HCT116 (cell line): ENCODE data around the gene MYH7. TPM values are rescaled to one million over a fixed set of nuclear protein-coding genes. Genes with fewer than 3 reads are reported as not detected.

Experiments
- ATAC-seq: fragments of 200-7000 bp; cut with Tn5 transposase; 2 replicates; pipeline ENCODE4 v1.9.1; 2020; ENCODE audit warnings: mild to moderate bottlenecking, moderate library complexity
- BruUV-seq: library from RNA; stranded (reverse); fragments of 400-500 nt; replicated peaks from 2 replicates; lab custom pipeline; 2021; lab: Mats Ljungman, UMichigan
- CTCF ChIA-PET: fragments of 300-600 bp; sonication (Branson Sonifier 250); formaldehyde crosslinking; loops from one replicate; lab custom pipeline; 2021; ENCODE audit warnings: antibody characterized with exemption; lab: Charles Lee
- POLR2A ChIA-PET: fragments of 300-600, 350-600 bp; sonication (Branson Sonifier 250); formaldehyde crosslinking; loops from one replicate; lab custom pipeline; 2021; ENCODE audit warnings: antibody characterized with exemption; lab: Charles Lee
- RAD21 ChIA-PET, 2 experiments: fragments of 300-600 bp; sonication (Branson Sonifier 250); formaldehyde crosslinking; loops; one replicate each; lab custom pipeline; 2023; ENCODE audit warnings: low total read pairs in 2 of 2; ENCODE audit not compliant: uncharacterized antibody in 2 of 2, unreplicated experiment in 2 of 2, low non-redundant PET in 1 of 2; lab: Charles Lee
- DNase-seq: peaks from one replicate; pipeline ENCODE4 v3.0.0-alpha.2; 2010; ENCODE audit warnings: low read depth, low spot score
- H2AFZ ChIP-seq: fragments of 200-600 bp; shearing (Covaris generic), sonication (generic); 2 replicates; pipeline ENCODE4 v1.6.1; 2017; ENCODE audit warnings: low read depth, mixed run types, mixed read lengths, antibody characterized with exemption, low read length; ENCODE audit not compliant: poor library complexity, severe bottlenecking
- H3K27ac ChIP-seq: 2 replicates; pipeline ENCODE4 v1.5.1; 2012; ENCODE audit warnings: low read depth, low read length
- H3K27me3 ChIP-seq: fragments of 200-600 bp; sonication (generic); 2 replicates; pipeline ENCODE4 v1.6.1; 2016; ENCODE audit warnings: mixed run types, low read length, mixed read lengths; ENCODE audit not compliant: insufficient read depth
- H3K36me3 ChIP-seq, 2 experiments: fragments of 200-500 bp in 1 of 2; fragments of 200-600 bp in 1 of 2; sonication (Bioruptor generic) in 1 of 2; sonication (generic) in 1 of 2; 2 replicates each; pipeline versions ENCODE4 v1.5.1 to v1.6.1; 2014 to 2016; ENCODE audit warnings: low read length in 2 of 2, inconsistent platforms in 1 of 2, mixed read lengths in 1 of 2, mixed run types in 1 of 2; ENCODE audit not compliant: insufficient read depth in 2 of 2, control insufficient read depth in 1 of 2
- H3K4me1 ChIP-seq, 2 experiments: fragments of 200-600 bp in 1 of 2; sonication (generic) in 1 of 2; 2 replicates each; pipeline versions ENCODE4 v1.5.1 to v1.6.1; 2012 to 2017; ENCODE audit warnings: low read length in 2 of 2, inconsistent platforms in 1 of 2, mild to moderate bottlenecking in 1 of 2, mixed read lengths in 1 of 2, mixed run types in 1 of 2, moderate library complexity in 1 of 2; ENCODE audit not compliant: insufficient read depth in 2 of 2, control insufficient read depth in 1 of 2
- H3K4me2 ChIP-seq: fragments of 200-600 bp; sonication (generic); 2 replicates; pipeline ENCODE4 v1.6.1; 2017; ENCODE audit warnings: mixed run types, low read length, mixed read lengths
- H3K4me3 ChIP-seq, 2 experiments: fragments of 200-600 bp in 1 of 2; sonication (generic) in 1 of 2; replicated peaks in 1 of 2; 2 replicates each; pipeline ENCODE4 v1.5.1; 2011 to 2016; ENCODE audit warnings: low read length in 2 of 2, control low read depth in 1 of 2, low read depth in 1 of 2, mild to moderate bottlenecking in 1 of 2, mixed read lengths in 1 of 2, mixed run types in 1 of 2
- H3K79me2 ChIP-seq: fragments of 200-600 bp; sonication (generic); 2 replicates; pipeline ENCODE4 v1.6.1; 2017; ENCODE audit warnings: mild to moderate bottlenecking, mixed run types, low read length, moderate library complexity, mixed read lengths; ENCODE audit not compliant: insufficient read depth
- H3K9ac ChIP-seq: fragments of 200-600 bp; sonication (generic); 2 replicates; pipeline ENCODE4 v1.6.1; 2016; ENCODE audit warnings: low read length, mixed read lengths
- H3K9me2 ChIP-seq: fragments of 200-600 bp; sonication (generic), shearing (Covaris generic); 2 replicates; pipeline ENCODE4 v1.6.1; 2017; ENCODE audit warnings: mixed run types, mild to moderate bottlenecking, moderate library complexity; ENCODE audit not compliant: insufficient read depth
- H3K9me3 ChIP-seq, 2 experiments: fragments of 200-500 bp in 1 of 2; fragments of 200-600 bp in 1 of 2; sonication (Bioruptor generic) in 1 of 2; sonication (generic) in 1 of 2; 2 replicates each; pipeline ENCODE4 v1.6.1; 2014 to 2017; ENCODE audit warnings: low read length in 2 of 2, mixed read lengths in 2 of 2, inconsistent platforms in 1 of 2, low read depth in 1 of 2, mild to moderate bottlenecking in 1 of 2, mixed run types in 1 of 2, moderate library complexity in 1 of 2; ENCODE audit not compliant: control insufficient read depth in 1 of 2, insufficient read depth in 1 of 2
- H4K20me1 ChIP-seq: fragments of 200-600 bp; sonication (generic), shearing (Covaris generic); 2 replicates; pipeline ENCODE4 v1.6.1; 2017; ENCODE audit warnings: mixed run types, mild to moderate bottlenecking, moderate library complexity; ENCODE audit not compliant: insufficient read depth
- CBX3 ChIP-seq: IDR thresholded peaks from 2 replicates; pipeline ENCODE4 v1.6.1; 2012; ENCODE audit warnings: low read depth
- EGR1 ChIP-seq: IDR thresholded peaks from 2 replicates; pipeline ENCODE4 v1.6.1; 2012; ENCODE audit warnings: low read depth
- EZH2 ChIP-seq: fragments of 200-600 bp; sonication (generic); IDR thresholded peaks from 2 replicates; pipeline ENCODE4 v1.6.1; 2017; ENCODE audit warnings: antibody characterized with exemption, mixed run types
- EZH2phosphoT487 ChIP-seq: fragments of 200-600 bp; IDR thresholded peaks from 2 replicates; pipeline ENCODE4 v1.6.1; 2018; ENCODE audit warnings: antibody characterized with exemption, borderline replicate concordance
- FOSL1 ChIP-seq: IDR thresholded peaks from 2 replicates; pipeline ENCODE4 v1.6.1; 2012; ENCODE audit warnings: low read depth
- RAD21 ChIP-seq: IDR thresholded peaks from 2 replicates; pipeline ENCODE4 v1.6.1; 2012; ENCODE audit warnings: low read depth, mild to moderate bottlenecking
- SIN3A ChIP-seq: IDR thresholded peaks from 2 replicates; pipeline ENCODE4 v1.6.1; 2012; ENCODE audit warnings: low read depth
- SP1 ChIP-seq: IDR thresholded peaks from 2 replicates; pipeline ENCODE4 v1.6.1; 2012; ENCODE audit warnings: low read depth
- SRF ChIP-seq: IDR thresholded peaks from 2 replicates; pipeline ENCODE4 v1.6.1; 2012; ENCODE audit warnings: low read depth
- TCF7L2 ChIP-seq: IDR thresholded peaks from 2 replicates; pipeline ENCODE4 v1.7.0; 2011; ENCODE audit warnings: borderline replicate concordance, inconsistent platforms; ENCODE audit not compliant: insufficient read depth, insufficient read length; ENCODE audit errors: extremely low read depth
- YY1 ChIP-seq: IDR thresholded peaks from 2 replicates; pipeline ENCODE4 v1.6.1; 2011; ENCODE audit warnings: low read length, low read depth, moderate library complexity, mild to moderate bottlenecking; ENCODE audit not compliant: insufficient replicate concordance; ENCODE audit errors: extremely low read depth
- ZBTB33 ChIP-seq: IDR thresholded peaks from 2 replicates; pipeline ENCODE4 v1.6.1; 2011; ENCODE audit warnings: mild to moderate bottlenecking, low read length, moderate library complexity; ENCODE audit not compliant: insufficient replicate concordance; ENCODE audit errors: extremely low read depth
- intact Hi-C: fragments of 100-400 bp; cut with micrococcal nuclease; formaldehyde crosslinking; loops from 2 replicates; pipeline ENCODE4 v1.10.0; 2022
- total RNA-seq: library from RNA; stranded (reverse); gene quantifications from one replicate; pipeline ENCODE4 v1.2.1, GENCODE V29; 2021; ENCODE audit not compliant: unreplicated experiment

Gene MYH7
- total RNA-seq, 1 experiment from 2014 or later = not detected

DNA sequence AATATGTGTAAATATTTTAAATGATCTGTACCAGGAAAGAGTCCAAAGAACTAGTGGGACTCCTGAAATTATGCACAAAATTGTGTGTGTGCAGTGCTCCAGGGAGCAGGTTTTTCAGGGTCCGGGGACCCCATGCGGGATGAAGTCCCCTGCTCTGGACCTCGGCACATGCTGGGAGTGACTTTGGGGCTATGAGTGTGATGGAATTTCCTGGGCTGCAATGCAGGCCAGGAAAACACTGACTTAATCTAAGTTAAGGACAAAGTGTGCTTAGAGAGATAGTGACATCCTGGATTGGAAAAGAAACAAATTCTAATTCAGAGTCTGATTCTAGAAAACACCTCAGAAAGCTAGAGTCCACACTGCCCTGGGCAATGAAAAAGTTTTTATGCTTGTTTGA is 21.2 kb downstream of the MYH7 start:
- intact Hi-C loops = no loop called here
- CTCF ChIA-PET = no interaction called here
- Histone ChIP-seq H3K79me2 (no peaks in the 10 kb centered on the region), H3K9me3 (no peaks in the 10 kb centered on the region), H2AFZ (no peak overlapping the region), H3K36me3 (no peaks in the 10 kb centered on the region)
- BruUV-seq = no TSS peak
- TF ChIP-seq FOSL1 (no peak), SRF (no peak), EGR1 (no peak), TCF7L2 (no peak), SP1 (no peak), EZH2phosphoT487 (no peak), RAD21 (no peak), SIN3A (no peak), ZBTB33 (no peak), YY1 (no peak), CBX3 (no peak), EZH2 (no peak)
- TF ChIP-seq, all 23 proteins: peak for 0
- ChIA-PET RAD21 (no interaction called here), POLR2A (no interaction called here)
- Histone ChIP-seq H3K4me2 (no peak overlapping the region), H3K27ac (no peak overlapping the region), H3K4me3 (no peak overlapping the region), H3K4me1 (no peaks in the 10 kb centered on the region), H3K9ac (no peak overlapping the region), H4K20me1 (no peaks in the 10 kb centered on the region), H3K9me2 (no peaks in the 10 kb centered on the region), H3K27me3 (no peaks in the 10 kb centered on the region; the same call in 1 of the 2 replicates)
- no peak for DNase-seq
- no peak for ATAC-seq
